ENCODE measurements around the gene JAZF1. TPM values are rescaled to one million over a fixed set of nuclear protein-coding genes. Genes with fewer than 3 reads are reported as not detected.

Gene JAZF1
- polyA plus RNA-seq, 3 donors = 12.1 to 18.1 (median 17.2) TPM

DNA sequence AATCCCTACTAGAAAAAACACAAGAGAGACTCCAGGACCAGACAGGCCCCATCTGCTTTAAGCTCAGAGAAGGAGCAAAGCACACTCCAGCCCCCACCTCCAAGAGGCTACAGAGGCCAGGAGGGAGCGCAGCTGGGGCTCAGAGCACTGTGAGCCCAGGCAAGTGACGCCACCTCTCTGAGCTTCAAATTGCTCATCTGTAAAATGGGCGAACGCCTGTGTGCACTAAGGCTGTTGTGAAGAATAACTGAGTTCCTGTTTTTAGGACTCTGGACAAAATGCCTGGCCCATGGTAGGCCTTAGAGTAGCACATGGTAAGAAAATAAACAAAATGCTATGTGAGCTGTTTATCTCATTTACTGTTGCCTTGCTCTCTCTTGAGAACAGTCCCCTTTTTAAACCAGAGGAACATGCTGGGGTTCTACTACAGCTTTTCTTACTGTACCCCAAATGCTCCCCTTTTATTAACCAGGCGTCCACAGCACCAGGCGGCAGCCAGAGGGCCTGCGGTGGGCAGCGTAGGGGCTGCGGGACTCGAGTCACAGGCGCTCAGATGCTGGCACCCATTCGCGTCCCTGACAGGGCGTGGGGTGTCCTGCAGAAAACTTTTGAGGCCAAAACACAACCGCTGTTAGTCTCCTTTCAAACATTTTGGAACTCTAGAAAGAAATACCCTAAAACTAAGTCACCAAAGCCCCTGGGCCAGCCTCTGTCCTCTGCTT lies 336.9 kb downstream of the JAZF1 start:
- H2AFZ ChIP-seq (ENCODE audit: insufficient read depth, low read depth, low read length, poor library complexity, severe bottlenecking) = no peak overlapping the region
- TF ChIP-seq, protein P1, sequence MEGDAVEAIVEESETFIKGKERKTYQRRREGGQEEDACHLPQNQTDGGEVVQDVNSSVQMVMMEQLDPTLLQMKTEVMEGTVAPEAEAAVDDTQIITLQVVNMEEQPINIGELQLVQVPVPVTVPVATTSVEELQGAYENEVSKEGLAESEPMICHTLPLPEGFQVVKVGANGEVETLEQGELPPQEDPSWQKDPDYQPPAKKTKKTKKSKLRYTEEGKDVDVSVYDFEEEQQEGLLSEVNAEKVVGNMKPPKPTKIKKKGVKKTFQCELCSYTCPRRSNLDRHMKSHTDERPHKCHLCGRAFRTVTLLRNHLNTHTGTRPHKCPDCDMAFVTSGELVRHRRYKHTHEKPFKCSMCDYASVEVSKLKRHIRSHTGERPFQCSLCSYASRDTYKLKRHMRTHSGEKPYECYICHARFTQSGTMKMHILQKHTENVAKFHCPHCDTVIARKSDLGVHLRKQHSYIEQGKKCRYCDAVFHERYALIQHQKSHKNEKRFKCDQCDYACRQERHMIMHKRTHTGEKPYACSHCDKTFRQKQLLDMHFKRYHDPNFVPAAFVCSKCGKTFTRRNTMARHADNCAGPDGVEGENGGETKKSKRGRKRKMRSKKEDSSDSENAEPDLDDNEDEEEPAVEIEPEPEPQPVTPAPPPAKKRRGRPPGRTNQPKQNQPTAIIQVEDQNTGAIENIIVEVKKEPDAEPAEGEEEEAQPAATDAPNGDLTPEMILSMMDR (IDR thresholded peaks at IDR 0.05) = no peak
- no peaks in the 10 kb centered on the region for H3K79me2 ChIP-seq (ENCODE audit: insufficient read depth, low read length)
- Mint-ChIP-seq H3K27ac (no peak overlapping the region), H3K27me3 (ENCODE audit: low read depth in 3 of 3) (peaks cover 0 to 2% (median 0%) of the 10 kb centered on the region in 3 donors), H3K4me3 (no peak overlapping the region), H3K4me1 (no peaks in the 10 kb centered on the region), H3K36me3 (peaks cover 55 to 58% of the 10 kb centered on the region in 2 donors), H3K9me3 (no peaks in the 10 kb centered on the region)
- intact Hi-C loops (cut with micrococcal nuclease) = no loop called here
- WGBS (ENCODE audit: insufficient coverage) = 98% methylated on average over 13 of the region's 15 CpGs
- no peaks in the 10 kb centered on the region for H3K27me3 ChIP-seq (ENCODE audit: control insufficient read depth in 2 of 2, insufficient read depth in 2 of 2, low read length in 2 of 2)
- no peak overlapping the region for H3K27ac ChIP-seq (ENCODE audit: low read depth in 1 of 2, low read length in 2 of 2)
- DNase-seq = no peak
- no peaks in the 10 kb centered on the region for H3K9me3 ChIP-seq (replicated peaks in 1 of 2; ENCODE audit: control insufficient read depth in 1 of 2, insufficient read depth in 1 of 2, low read length in 2 of 2)
- no peaks in the 10 kb centered on the region for H3K4me1 ChIP-seq (ENCODE audit: control insufficient read depth in 1 of 2, insufficient read depth in 2 of 2, low read length in 2 of 2)
- H3K36me3 ChIP-seq (replicated peaks in 1 of 2; ENCODE audit: control insufficient read depth in 1 of 2, insufficient read depth in 2 of 2, low read length in 2 of 2) = peaks cover 27 to 53% of the 10 kb centered on the region in 2 donors
- no peak overlapping the region for H3K4me3 ChIP-seq (replicated peaks in 1 of 3; ENCODE audit: low read depth in 2 of 3, low read length in 3 of 3)
- H3K4me2 ChIP-seq (replicated peaks; ENCODE audit: extremely low read depth, low read length, poor library complexity, severe bottlenecking) = no peak overlapping the region
- no peak overlapping the region for H3K9ac ChIP-seq (ENCODE audit: insufficient read depth, low read length, poor library complexity, severe bottlenecking)
- H4K20me1 ChIP-seq (ENCODE audit: insufficient read depth, low read length) = peaks cover 17% of the 10 kb centered on the region

DNA sequence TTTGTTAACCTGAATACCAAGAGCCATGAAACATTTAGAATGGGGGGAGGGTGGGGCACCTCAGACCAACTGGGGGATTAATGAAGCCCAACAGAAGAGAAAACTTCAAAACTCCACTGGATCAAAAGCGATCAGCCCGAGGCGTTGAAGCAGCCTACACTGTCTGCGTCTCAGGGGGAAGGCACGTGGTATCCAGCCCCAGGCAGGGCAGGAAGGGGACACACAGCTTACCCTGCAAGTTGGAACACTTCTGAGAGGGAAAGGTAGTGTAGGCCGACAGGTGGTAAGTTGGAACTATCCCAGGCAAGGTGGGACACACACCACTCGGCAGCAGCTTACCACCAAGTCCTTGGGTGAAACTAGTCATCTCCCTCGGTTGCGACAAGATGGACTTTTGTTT lies 337.7 kb downstream of the JAZF1 start:
- H3K27me3 Mint-ChIP-seq (ENCODE audit: low read depth in 3 of 3) = peaks cover 0 to 2% (median 0%) of the 10 kb centered on the region in 3 donors
- Histone ChIP-seq H3K27ac (ENCODE audit: low read depth in 1 of 2, low read length in 2 of 2) (no peak overlapping the region), H3K79me2 (ENCODE audit: insufficient read depth, low read length) (no peaks in the 10 kb centered on the region), H3K27me3 (ENCODE audit: control insufficient read depth in 2 of 2, insufficient read depth in 2 of 2, low read length in 2 of 2) (no peaks in the 10 kb centered on the region), H3K4me2 (replicated peaks; ENCODE audit: extremely low read depth, low read length, poor library complexity, severe bottlenecking) (no peak overlapping the region), H3K36me3 (replicated peaks in 1 of 2; ENCODE audit: control insufficient read depth in 1 of 2, insufficient read depth in 2 of 2, low read length in 2 of 2) (peaks cover 30 to 62% of the 10 kb centered on the region in 2 donors), H4K20me1 (ENCODE audit: insufficient read depth, low read length) (peaks cover 23% of the 10 kb centered on the region), H3K4me3 (replicated peaks in 1 of 3; ENCODE audit: low read depth in 2 of 3, low read length in 3 of 3) (no peak overlapping the region), H3K9ac (ENCODE audit: insufficient read depth, low read length, poor library complexity, severe bottlenecking) (no peak overlapping the region), H2AFZ (ENCODE audit: insufficient read depth, low read depth, low read length, poor library complexity, severe bottlenecking) (no peak overlapping the region), H3K4me1 (ENCODE audit: control insufficient read depth in 1 of 2, insufficient read depth in 2 of 2, low read length in 2 of 2) (no peaks in the 10 kb centered on the region), H3K9me3 (replicated peaks in 1 of 2; ENCODE audit: control insufficient read depth in 1 of 2, insufficient read depth in 1 of 2, low read length in 2 of 2) (no peaks in the 10 kb centered on the region)
- 100% methylated on average over 4 of the region's 9 CpGs for whole genome bisulfite sequencing (ENCODE audit: insufficient coverage)
- no peaks in the 10 kb centered on the region for H3K4me1 Mint-ChIP-seq
- TF ChIP-seq, protein P1 (IDR thresholded peaks at IDR 0.05) = no peak
- intact Hi-C loops (cut with micrococcal nuclease) = no loop called here
- no peak overlapping the region for H3K4me3 Mint-ChIP-seq
- no peak overlapping the region for H3K27ac Mint-ChIP-seq
- H3K9me3 Mint-ChIP-seq = no peaks in the 10 kb centered on the region
- no peak for DNase-seq
- peaks cover 62 to 64% of the 10 kb centered on the region in 2 donors for H3K36me3 Mint-ChIP-seq
